Medulla oblongata (tissue), 1 donor: ENCODE results near the gene MIGA2.

Experiments used
- DNase-seq: peaks from one replicate; pipeline ENCODE4 v3.0.0-alpha.2; 2015; ENCODE audit errors: extremely low spot score

Gene MIGA2

GRCh38 chr9:129071526-129072126 lies 35.2 kb downstream of the MIGA2 start:
- DNase-seq = no peak

GRCh38 chr9:129072171-129072570 lies 35.7 kb downstream of the MIGA2 start:
- no peak for DNase-seq

GRCh38 chr9:129073404-129073803 lies 37.0 kb downstream of the MIGA2 start:
- no peak for DNase-seq

- no peak for DNase-seq
These were observed 37.7 kb downstream of the MIGA2 start for GRCh38 chr9:129074106-129074505.

GRCh38 chr9:129075996-129076639 lies 39.7 kb downstream of the MIGA2 start:
- no peak for DNase-seq

GRCh38 chr9:129076640-129077037 lies 40.2 kb downstream of the MIGA2 start:
- DNase-seq = no peak

GRCh38 chr9:129077236-129077635 lies 40.8 kb downstream of the MIGA2 start:
- DNase-seq = no peak

- DNase-seq = no peak
These were observed 42.5 kb downstream of the MIGA2 start for GRCh38 chr9:129078691-129079503.

- DNase-seq = no peak
These were observed 43.4 kb downstream of the MIGA2 start for GRCh38 chr9:129079829-129080228.

- DNase-seq = no peak
These were observed 43.8 kb downstream of the MIGA2 start for GRCh38 chr9:129080298-129080600.

- peak; percentile 99 for DNase-seq
These were observed 44.4 kb downstream of the MIGA2 start, which contains the start of gene DOLPP1 for GRCh38 chr9:129080601-129081387. Gene DOLPP1 (plus strand): TSS chr9:129081111. CDS start chr9:129081132, 21 bp downstream.

- DNase-seq = no peak
These were observed 45.0 kb downstream of the MIGA2 start for GRCh38 chr9:129081388-129081904.

- DNase-seq = no peak
These were observed 47.7 kb downstream of the MIGA2 start for GRCh38 chr9:129084087-129084486.

- DNase-seq = no peak
These were observed 52.8 kb downstream of the MIGA2 start for GRCh38 chr9:129089246-129089645.

GRCh38 chr9:129093602-129094386 lies 57.4 kb downstream of the MIGA2 start:
- DNase-seq = no peak

- no peak for DNase-seq
These were observed 58.2 kb downstream of the MIGA2 start for GRCh38 chr9:129094387-129095169.

GRCh38 chr9:129095170-129095667 lies 58.8 kb downstream of the MIGA2 start:
- DNase-seq = no peak

- no peak for DNase-seq
These were observed 59.5 kb downstream of the MIGA2 start for GRCh38 chr9:129095908-129096307.

- DNase-seq = no peak
These were observed 61.4 kb downstream of the MIGA2 start for GRCh38 chr9:129097671-129098306.

- DNase-seq = no peak
These were observed 61.9 kb downstream of the MIGA2 start for GRCh38 chr9:129098328-129098727.
